Liver (tissue), 3 donors: Measurements from ENCODE around the gene RNU5D-1.

ENCODE experiments used
- ATF3 ChIP-seq: IDR thresholded peaks from 2 replicates; pipeline ENCODE4 v1.6.1; 2016; ENCODE audit warnings: antibody characterized with exemption
- EGR1 ChIP-seq, 2 donors: IDR thresholded peaks; 2 replicates each; pipeline ENCODE4 v1.6.1; 2016 to 2018; ENCODE audit warnings: antibody characterized with exemption in 2 of 2, low read depth in 2 of 2
- HNF4A ChIP-seq, 2 donors: conservative IDR thresholded peaks; 2 replicates each; pipeline ENCODE4 v1.6.1; 2016; ENCODE audit warnings: antibody characterized with exemption in 2 of 2, mild to moderate bottlenecking in 2 of 2
- HNF4G ChIP-seq: IDR thresholded peaks from 2 replicates; pipeline ENCODE4 v1.6.1; 2016; ENCODE audit warnings: antibody characterized with exemption
- JUND ChIP-seq, 2 donors: IDR thresholded peaks; 2 replicates each; pipeline ENCODE4 v1.6.1; 2016; ENCODE audit warnings: antibody characterized with exemption in 2 of 2
- MAX ChIP-seq: IDR thresholded peaks from 2 replicates; pipeline ENCODE4 v1.6.1; 2016; ENCODE audit warnings: antibody characterized with exemption
- NR2F2 ChIP-seq: IDR thresholded peaks from 2 replicates; pipeline ENCODE4 v1.6.1; 2016; ENCODE audit warnings: antibody characterized with exemption
- RAD21 ChIP-seq, 2 donors: IDR thresholded peaks; 2 replicates each; pipeline ENCODE4 v1.6.1; 2016; ENCODE audit warnings: antibody characterized with exemption in 2 of 2, mild to moderate bottlenecking in 2 of 2
- TAF1 ChIP-seq: conservative IDR thresholded peaks from 2 replicates; pipeline ENCODE4 v1.6.1; 2016; ENCODE audit warnings: antibody characterized with exemption, mild to moderate bottlenecking
- YY1 ChIP-seq: IDR thresholded peaks from 2 replicates; pipeline ENCODE4 v1.6.1; 2016; ENCODE audit warnings: antibody characterized with exemption, mild to moderate bottlenecking
- TF ChIP-seq, protein P1 (sequence below): fragments of 150-350 bp; IDR thresholded peaks from 2 replicates; pipeline ENCODE4 v1.5.1; 2017; ENCODE audit warnings: improper control_type of control experiment, low read depth, low read length; ENCODE audit not compliant: missing input control
- TF ChIP-seq, protein P2 (sequence below): IDR thresholded peaks from 2 replicates; pipeline ENCODE4 v1.6.1; 2016; ENCODE audit warnings: antibody characterized with exemption, mild to moderate bottlenecking
- TF ChIP-seq, protein P3 (sequence below): IDR thresholded peaks from 2 replicates; pipeline ENCODE4 v1.6.1; 2016; ENCODE audit warnings: antibody characterized with exemption
- donor health status: healthy.
- donor health status: healthy.

- TF ChIP-seq, protein P1, sequence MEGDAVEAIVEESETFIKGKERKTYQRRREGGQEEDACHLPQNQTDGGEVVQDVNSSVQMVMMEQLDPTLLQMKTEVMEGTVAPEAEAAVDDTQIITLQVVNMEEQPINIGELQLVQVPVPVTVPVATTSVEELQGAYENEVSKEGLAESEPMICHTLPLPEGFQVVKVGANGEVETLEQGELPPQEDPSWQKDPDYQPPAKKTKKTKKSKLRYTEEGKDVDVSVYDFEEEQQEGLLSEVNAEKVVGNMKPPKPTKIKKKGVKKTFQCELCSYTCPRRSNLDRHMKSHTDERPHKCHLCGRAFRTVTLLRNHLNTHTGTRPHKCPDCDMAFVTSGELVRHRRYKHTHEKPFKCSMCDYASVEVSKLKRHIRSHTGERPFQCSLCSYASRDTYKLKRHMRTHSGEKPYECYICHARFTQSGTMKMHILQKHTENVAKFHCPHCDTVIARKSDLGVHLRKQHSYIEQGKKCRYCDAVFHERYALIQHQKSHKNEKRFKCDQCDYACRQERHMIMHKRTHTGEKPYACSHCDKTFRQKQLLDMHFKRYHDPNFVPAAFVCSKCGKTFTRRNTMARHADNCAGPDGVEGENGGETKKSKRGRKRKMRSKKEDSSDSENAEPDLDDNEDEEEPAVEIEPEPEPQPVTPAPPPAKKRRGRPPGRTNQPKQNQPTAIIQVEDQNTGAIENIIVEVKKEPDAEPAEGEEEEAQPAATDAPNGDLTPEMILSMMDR: no peak
- TF ChIP-seq HNF4G (peak; percentile 90), YY1 (peak; percentile 95), HNF4A (conservative IDR thresholded peaks at IDR 0.05) (peak; percentile 98 to 99), TAF1 (peak; percentile 72), JUND (IDR thresholded peaks at IDR 0.05) (peak; percentile 31 to 68), EGR1 (IDR thresholded peaks at IDR 0.05; ENCODE audit: low read depth in 2 of 2) (peak in 1 of 2 donors; percentile 63), ATF3 (peak; percentile 61), MAX (peak; percentile 89), RAD21 (IDR thresholded peaks at IDR 0.05) (peak; percentile 31 to 32), NR2F2 (peak; percentile 58)
- TF ChIP-seq, protein P2, sequence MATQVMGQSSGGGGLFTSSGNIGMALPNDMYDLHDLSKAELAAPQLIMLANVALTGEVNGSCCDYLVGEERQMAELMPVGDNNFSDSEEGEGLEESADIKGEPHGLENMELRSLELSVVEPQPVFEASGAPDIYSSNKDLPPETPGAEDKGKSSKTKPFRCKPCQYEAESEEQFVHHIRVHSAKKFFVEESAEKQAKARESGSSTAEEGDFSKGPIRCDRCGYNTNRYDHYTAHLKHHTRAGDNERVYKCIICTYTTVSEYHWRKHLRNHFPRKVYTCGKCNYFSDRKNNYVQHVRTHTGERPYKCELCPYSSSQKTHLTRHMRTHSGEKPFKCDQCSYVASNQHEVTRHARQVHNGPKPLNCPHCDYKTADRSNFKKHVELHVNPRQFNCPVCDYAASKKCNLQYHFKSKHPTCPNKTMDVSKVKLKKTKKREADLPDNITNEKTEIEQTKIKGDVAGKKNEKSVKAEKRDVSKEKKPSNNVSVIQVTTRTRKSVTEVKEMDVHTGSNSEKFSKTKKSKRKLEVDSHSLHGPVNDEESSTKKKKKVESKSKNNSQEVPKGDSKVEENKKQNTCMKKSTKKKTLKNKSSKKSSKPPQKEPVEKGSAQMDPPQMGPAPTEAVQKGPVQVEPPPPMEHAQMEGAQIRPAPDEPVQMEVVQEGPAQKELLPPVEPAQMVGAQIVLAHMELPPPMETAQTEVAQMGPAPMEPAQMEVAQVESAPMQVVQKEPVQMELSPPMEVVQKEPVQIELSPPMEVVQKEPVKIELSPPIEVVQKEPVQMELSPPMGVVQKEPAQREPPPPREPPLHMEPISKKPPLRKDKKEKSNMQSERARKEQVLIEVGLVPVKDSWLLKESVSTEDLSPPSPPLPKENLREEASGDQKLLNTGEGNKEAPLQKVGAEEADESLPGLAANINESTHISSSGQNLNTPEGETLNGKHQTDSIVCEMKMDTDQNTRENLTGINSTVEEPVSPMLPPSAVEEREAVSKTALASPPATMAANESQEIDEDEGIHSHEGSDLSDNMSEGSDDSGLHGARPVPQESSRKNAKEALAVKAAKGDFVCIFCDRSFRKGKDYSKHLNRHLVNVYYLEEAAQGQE: peak; percentile 87
- TF ChIP-seq, protein P3, sequence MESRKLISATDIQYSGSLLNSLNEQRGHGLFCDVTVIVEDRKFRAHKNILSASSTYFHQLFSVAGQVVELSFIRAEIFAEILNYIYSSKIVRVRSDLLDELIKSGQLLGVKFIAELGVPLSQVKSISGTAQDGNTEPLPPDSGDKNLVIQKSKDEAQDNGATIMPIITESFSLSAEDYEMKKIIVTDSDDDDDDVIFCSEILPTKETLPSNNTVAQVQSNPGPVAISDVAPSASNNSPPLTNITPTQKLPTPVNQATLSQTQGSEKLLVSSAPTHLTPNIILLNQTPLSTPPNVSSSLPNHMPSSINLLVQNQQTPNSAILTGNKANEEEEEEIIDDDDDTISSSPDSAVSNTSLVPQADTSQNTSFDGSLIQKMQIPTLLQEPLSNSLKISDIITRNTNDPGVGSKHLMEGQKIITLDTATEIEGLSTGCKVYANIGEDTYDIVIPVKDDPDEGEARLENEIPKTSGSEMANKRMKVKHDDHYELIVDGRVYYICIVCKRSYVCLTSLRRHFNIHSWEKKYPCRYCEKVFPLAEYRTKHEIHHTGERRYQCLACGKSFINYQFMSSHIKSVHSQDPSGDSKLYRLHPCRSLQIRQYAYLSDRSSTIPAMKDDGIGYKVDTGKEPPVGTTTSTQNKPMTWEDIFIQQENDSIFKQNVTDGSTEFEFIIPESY: peak; percentile 87
These were observed 48.8 kb downstream of the RNU5D-1 start for GRCh38 chr1:44681905-44682882.
